IMR-90 (cell line): ENCODE measurements around the gene CLEC4M.

Experiments used
- FOS ChIP-seq: fragments of 150-350 bp; IDR thresholded peaks from 2 replicates; pipeline ENCODE4 v1.6.1; 2016; ENCODE audit warnings: low read depth, low read length
- MXI1 ChIP-seq: IDR thresholded peaks from 2 replicates; pipeline ENCODE4 v1.6.1; 2012; ENCODE audit warnings: low read depth, mild to moderate bottlenecking, low read length, moderate library complexity, borderline replicate concordance
- POLR2A ChIP-seq: IDR thresholded peaks from 2 replicates; pipeline ENCODE4 v1.6.1; 2012; ENCODE audit warnings: mild to moderate bottlenecking, low read depth, low read length
- RAD21 ChIP-seq: IDR thresholded peaks from 2 replicates; pipeline ENCODE4 v1.6.1; 2012; ENCODE audit warnings: low read length, improper control_type of control experiment
- TF ChIP-seq, protein P1 (sequence below): conservative IDR thresholded peaks from 2 replicates; pipeline ENCODE4 v1.5.1; 2012; ENCODE audit warnings: mild to moderate bottlenecking, low read depth, low read length, improper control_type of control experiment

DNA sequence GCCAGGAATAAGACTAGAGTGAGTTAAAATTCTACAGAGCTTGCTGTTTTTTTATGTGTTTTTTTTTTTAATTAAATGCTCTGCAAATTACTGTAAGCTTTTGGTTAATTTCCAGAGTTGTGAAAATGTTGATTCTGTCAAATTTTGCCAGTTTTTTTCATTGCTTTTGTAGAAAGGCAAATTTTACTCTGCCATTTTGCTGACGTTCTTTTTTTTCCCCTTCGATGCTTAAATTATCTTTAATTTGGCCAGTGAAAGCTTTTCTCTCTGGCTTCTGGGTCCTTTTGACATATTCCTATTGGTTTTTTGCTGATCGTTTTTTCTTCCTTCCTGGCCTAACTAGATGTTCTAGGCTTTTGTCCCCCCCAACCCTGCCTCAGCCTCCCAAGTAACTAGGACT is 43.2 kb downstream of the CLEC4M start:
- TF ChIP-seq, protein P1, sequence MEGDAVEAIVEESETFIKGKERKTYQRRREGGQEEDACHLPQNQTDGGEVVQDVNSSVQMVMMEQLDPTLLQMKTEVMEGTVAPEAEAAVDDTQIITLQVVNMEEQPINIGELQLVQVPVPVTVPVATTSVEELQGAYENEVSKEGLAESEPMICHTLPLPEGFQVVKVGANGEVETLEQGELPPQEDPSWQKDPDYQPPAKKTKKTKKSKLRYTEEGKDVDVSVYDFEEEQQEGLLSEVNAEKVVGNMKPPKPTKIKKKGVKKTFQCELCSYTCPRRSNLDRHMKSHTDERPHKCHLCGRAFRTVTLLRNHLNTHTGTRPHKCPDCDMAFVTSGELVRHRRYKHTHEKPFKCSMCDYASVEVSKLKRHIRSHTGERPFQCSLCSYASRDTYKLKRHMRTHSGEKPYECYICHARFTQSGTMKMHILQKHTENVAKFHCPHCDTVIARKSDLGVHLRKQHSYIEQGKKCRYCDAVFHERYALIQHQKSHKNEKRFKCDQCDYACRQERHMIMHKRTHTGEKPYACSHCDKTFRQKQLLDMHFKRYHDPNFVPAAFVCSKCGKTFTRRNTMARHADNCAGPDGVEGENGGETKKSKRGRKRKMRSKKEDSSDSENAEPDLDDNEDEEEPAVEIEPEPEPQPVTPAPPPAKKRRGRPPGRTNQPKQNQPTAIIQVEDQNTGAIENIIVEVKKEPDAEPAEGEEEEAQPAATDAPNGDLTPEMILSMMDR, result no peak
- TF ChIP-seq FOS (no peak), MXI1 (no peak), POLR2A (no peak), RAD21 (no peak)
